GM12891 (cell line): ENCODE data around the gene ANKRD62.
"Not testable (repeated sequence)": the region's sequence is repeated elsewhere in the genome, so short reads cannot be mapped to it uniquely, and the experiment has no call there.

Experiments
- DNase-seq: peaks from one replicate; pipeline ENCODE4 v3.0.0; 2011; ENCODE audit warnings: low spot score; ENCODE audit not compliant: insufficient read length
- FAIRE-seq: peaks from 2 replicates; lab custom pipeline; 2011; peaks lifted over from hg19 to GRCh38; lab: Jason Lieb, UNC
- PAX5 ChIP-seq: IDR thresholded peaks from 2 replicates; pipeline ENCODE4 v1.6.1; 2011; ENCODE audit warnings: low read length, moderate library complexity, mild to moderate bottlenecking; ENCODE audit not compliant: insufficient read depth, severe bottlenecking
- POLR2A ChIP-seq: IDR thresholded peaks from 2 replicates; pipeline ENCODE4 v1.6.1; 2011; ENCODE audit warnings: low read depth, low read length, control low read depth
- POLR2AphosphoS5 ChIP-seq: IDR thresholded peaks from 2 replicates; pipeline ENCODE4 v1.6.1; 2011; ENCODE audit warnings: low read depth, low read length, control low read depth
- POU2F2 ChIP-seq: IDR thresholded peaks from 2 replicates; pipeline ENCODE4 v1.6.1; 2011; ENCODE audit warnings: low read depth, mild to moderate bottlenecking, control low read depth, low read length, moderate library complexity
- SPI1 ChIP-seq: IDR thresholded peaks from 2 replicates; pipeline ENCODE4 v1.6.1; 2011; ENCODE audit warnings: low read depth, low read length, control low read depth
- TAF1 ChIP-seq: IDR thresholded peaks from 2 replicates; pipeline ENCODE4 v1.6.1; 2011; ENCODE audit warnings: low read depth, low read length, control low read depth

ANKRD62 gene

GRCh38 chr18:12149431-12149830, 55.8 kb downstream of the ANKRD62 start:
- not testable (repeated sequence) for DNase-seq
- peak; percentile 90 for FAIRE-seq

GRCh38 chr18:12154361-12154760, 60.7 kb downstream of the ANKRD62 start:
- DNase-seq, result no peak
- FAIRE-seq, result no peak
- TF ChIP-seq PAX5 (no peak), SPI1 (no peak), TAF1 (no peak), POU2F2 (no peak), POLR2A (no peak), POLR2AphosphoS5 (no peak)

GRCh38 chr18:12155996-12156395, 62.4 kb downstream of the ANKRD62 start:
- no peak for DNase-seq
- TF ChIP-seq SPI1 (no peak), POLR2A (no peak), POLR2AphosphoS5 (no peak), TAF1 (no peak), PAX5 (no peak), POU2F2 (no peak)
- no peak for FAIRE-seq

GRCh38 chr18:12159446-12159845, 65.8 kb downstream of the ANKRD62 start:
- TF ChIP-seq POU2F2 (no peak), TAF1 (no peak), POLR2AphosphoS5 (no peak), POLR2A (no peak)
- FAIRE-seq, result no peak
- no peak for DNase-seq

GRCh38 chr18:12162786-12163185, 69.1 kb downstream of the ANKRD62 start:
- DNase-seq (no peak), FAIRE-seq (no peak)
- TF ChIP-seq POLR2A, result no peak
- TF ChIP-seq TAF1, result no peak
- TF ChIP-seq SPI1, result no peak
- no peak for TF ChIP-seq POLR2AphosphoS5

GRCh38 chr18:12165038-12165768, 71.6 kb downstream of the ANKRD62 start:
- TF ChIP-seq POLR2A (no peak), POU2F2 (no peak), SPI1 (no peak), POLR2AphosphoS5 (no peak), PAX5 (no peak), TAF1 (no peak)
- DNase-seq (no peak), FAIRE-seq (no peak)
